ENCODE results near the gene CAPN2.
"Not testable (repeated sequence)": the region's sequence is repeated elsewhere in the genome, so short reads cannot be mapped to it uniquely, and the experiment has no call there.

CAPN2 gene

GRCh38 chr1:223717123-223717522 lies 4.8 kb downstream of the CAPN2 start:
- DNase-seq (ENCODE audit: low spot score) = no peak

GRCh38 chr1:223717695-223718363 lies 5.5 kb downstream of the CAPN2 start:
- DNase-seq (ENCODE audit: low spot score) = no peak

GRCh38 chr1:223718850-223719249 lies 6.5 kb downstream of the CAPN2 start:
- DNase-seq (ENCODE audit: low spot score) = no peak

GRCh38 chr1:223720971-223721591 lies 8.7 kb downstream of the CAPN2 start:
- no peak for DNase-seq (ENCODE audit: low spot score)

- DNase-seq (ENCODE audit: low spot score) = no peak
These were observed 9.6 kb downstream of the CAPN2 start for GRCh38 chr1:223721658-223722607.

- DNase-seq (ENCODE audit: low spot score) = no peak
These were observed 11.1 kb downstream of the CAPN2 start for GRCh38 chr1:223723351-223723904.

GRCh38 chr1:223724376-223724775 lies 12.0 kb downstream of the CAPN2 start:
- DNase-seq (ENCODE audit: low spot score) = no peak

- DNase-seq (ENCODE audit: low spot score) = no peak
These were observed 13.2 kb downstream of the CAPN2 start for GRCh38 chr1:223725578-223725977.

GRCh38 chr1:223726380-223727001 lies 14.2 kb downstream of the CAPN2 start:
- no peak for DNase-seq (ENCODE audit: low spot score)

- no peak for DNase-seq (ENCODE audit: low spot score)
These were observed 15.2 kb downstream of the CAPN2 start for GRCh38 chr1:223727541-223727940.

GRCh38 chr1:223729906-223730305 lies 17.6 kb downstream of the CAPN2 start:
- no peak for DNase-seq (ENCODE audit: low spot score)

- no peak for DNase-seq (ENCODE audit: low spot score)
These were observed 18.3 kb downstream of the CAPN2 start for GRCh38 chr1:223730479-223731132.

GRCh38 chr1:223731133-223731770 lies 18.9 kb downstream of the CAPN2 start:
- no peak for DNase-seq (ENCODE audit: low spot score)

- DNase-seq (ENCODE audit: low spot score) = no peak
These were observed 20.9 kb downstream of the CAPN2 start for GRCh38 chr1:223732993-223733798.

- DNase-seq (ENCODE audit: low spot score) = no peak
These were observed 21.8 kb downstream of the CAPN2 start for GRCh38 chr1:223733898-223734852.

GRCh38 chr1:223736638-223737037 lies 24.3 kb downstream of the CAPN2 start:
- DNase-seq (ENCODE audit: low spot score) = not testable (repeated sequence)

- no peak for DNase-seq (ENCODE audit: low spot score)
These were observed 25.0 kb downstream of the CAPN2 start for GRCh38 chr1:223737342-223737741.

GRCh38 chr1:223738465-223739365 lies 26.4 kb downstream of the CAPN2 start:
- no peak for DNase-seq (ENCODE audit: low spot score)
